Ishikawa (cell line): ENCODE measurements around the gene ATXN10.

Experiments
- CEBPB ChIP-seq: IDR thresholded peaks from 2 replicates; pipeline ENCODE4 v1.6.1; 2012
- CREB1 ChIP-seq: IDR thresholded peaks from 2 replicates; pipeline ENCODE4 v1.6.1; 2012; ENCODE audit warnings: low read depth
- EGR1 ChIP-seq: IDR thresholded peaks from 2 replicates; pipeline ENCODE4 v1.6.1; 2012
- EP300 ChIP-seq: IDR thresholded peaks from 2 replicates; pipeline ENCODE4 v1.6.1; 2012; ENCODE audit warnings: borderline replicate concordance
- FOXM1 ChIP-seq: IDR thresholded peaks from 2 replicates; pipeline ENCODE4 v1.6.1; 2012; ENCODE audit warnings: low read depth, borderline replicate concordance
- MAX ChIP-seq: IDR thresholded peaks from 2 replicates; pipeline ENCODE4 v1.6.1; 2012
- NFIC ChIP-seq: IDR thresholded peaks from 2 replicates; pipeline ENCODE4 v1.6.1; 2012
- RAD21 ChIP-seq: IDR thresholded peaks from 2 replicates; pipeline ENCODE4 v1.6.1; 2012; ENCODE audit warnings: low read depth
- REST ChIP-seq: IDR thresholded peaks from 2 replicates; pipeline ENCODE4 v1.6.1; 2012; ENCODE audit warnings: low read depth, mild to moderate bottlenecking
- TAF1 ChIP-seq: IDR thresholded peaks from 2 replicates; pipeline ENCODE4 v1.6.1; 2012; ENCODE audit warnings: low read depth, mild to moderate bottlenecking
- TCF12 ChIP-seq: IDR thresholded peaks from 2 replicates; pipeline ENCODE4 v1.6.1; 2012; ENCODE audit warnings: low read depth
- TEAD4 ChIP-seq: IDR thresholded peaks from 2 replicates; pipeline ENCODE4 v1.6.1; 2012
- USF1 ChIP-seq: IDR thresholded peaks from 2 replicates; pipeline ENCODE4 v1.6.1; 2012
- YY1 ChIP-seq: IDR thresholded peaks from 2 replicates; pipeline ENCODE4 v1.6.1; 2012; ENCODE audit warnings: low read depth
- ZBTB7A ChIP-seq: IDR thresholded peaks from 2 replicates; pipeline ENCODE4 v1.6.1; 2012; ENCODE audit warnings: low read depth

The ATXN10 gene

GRCh38 chr22:45756558-45756957, 84.9 kb downstream of the ATXN10 start:
- TF ChIP-seq CEBPB (no peak), ZBTB7A (no peak), MAX (no peak), USF1 (no peak), TAF1 (no peak), NFIC (no peak), FOXM1 (no peak), YY1 (no peak), TCF12 (no peak), EGR1 (no peak), REST (no peak), EP300 (no peak), TEAD4 (no peak)

- no peak for TF ChIP-seq TAF1
- peak; percentile 91 for TF ChIP-seq EGR1
- peak; percentile 45 for TF ChIP-seq TEAD4
Measured at GRCh38 chr22:45757068-45757467, 85.4 kb downstream of the ATXN10 start.

GRCh38 chr22:45757936-45758335, 86.3 kb downstream of the ATXN10 start:
- TF ChIP-seq MAX (no peak), REST (no peak), TEAD4 (no peak), NFIC (no peak), EGR1 (no peak), YY1 (no peak)

- no peak for TF ChIP-seq CEBPB
- no peak for TF ChIP-seq REST
- TF ChIP-seq TCF12, result no peak
- TF ChIP-seq MAX, result no peak
- no peak for TF ChIP-seq YY1
- no peak for TF ChIP-seq ZBTB7A
- TF ChIP-seq USF1, result no peak
- no peak for TF ChIP-seq EP300
- no peak for TF ChIP-seq TEAD4
- TF ChIP-seq RAD21, result no peak
- no peak for TF ChIP-seq NFIC
- no peak for TF ChIP-seq EGR1
- no peak for TF ChIP-seq FOXM1
- no peak for TF ChIP-seq CREB1
- TF ChIP-seq TAF1, result no peak
Measured at GRCh38 chr22:45758603-45759002, 87.0 kb downstream of the ATXN10 start.

GRCh38 chr22:45760682-45761081, 89.0 kb downstream of the ATXN10 start:
- no peak for TF ChIP-seq TCF12
- no peak for TF ChIP-seq TAF1
- TF ChIP-seq USF1, result no peak
- TF ChIP-seq ZBTB7A, result no peak
